Measurements from ENCODE around the gene GNA12. TPM values are rescaled to one million over a fixed set of nuclear protein-coding genes. Genes with fewer than 3 reads are reported as not detected.

GNA12 gene
- total RNA-seq, 1 donor: 27.1 TPM

DNA sequence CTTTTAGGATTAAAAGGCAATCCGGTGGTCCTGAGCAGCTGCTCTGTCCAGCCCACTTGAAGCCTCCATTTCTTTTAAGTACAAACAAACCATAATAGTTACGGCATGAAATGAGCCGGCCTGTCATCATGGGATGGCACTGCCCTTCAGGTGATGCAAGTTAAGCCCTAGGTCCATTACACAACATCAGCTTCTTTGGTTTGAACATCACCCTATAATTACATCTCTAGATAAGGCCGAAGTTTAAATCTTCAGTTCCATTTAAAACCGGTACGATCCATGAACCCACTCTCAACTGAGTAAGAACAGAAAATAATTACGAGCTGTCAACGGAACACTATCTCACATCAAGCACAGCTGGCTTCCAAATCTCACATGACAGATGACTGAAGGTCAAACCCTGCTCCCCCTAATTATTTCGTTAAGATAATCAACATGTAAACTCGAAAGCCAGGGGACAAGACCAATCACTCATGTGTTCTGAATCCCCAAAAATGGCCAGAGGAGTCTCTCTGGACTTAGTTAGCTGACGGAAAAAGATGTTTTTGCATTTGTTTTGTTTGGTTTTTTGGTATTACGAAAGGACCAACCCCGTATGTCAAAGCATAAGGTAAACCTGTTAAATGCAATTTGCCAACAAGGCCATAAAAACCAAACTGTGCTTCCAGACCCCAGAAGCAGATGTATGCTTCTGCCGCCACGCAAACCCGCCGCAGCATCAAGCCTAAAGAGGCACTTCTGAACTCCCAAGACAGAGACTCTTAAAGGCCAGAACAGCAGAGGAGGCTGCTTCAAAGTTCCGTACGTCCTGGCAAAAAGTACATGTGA lies 10.8 kb downstream of the GNA12 start:
- H3K27ac ChIP-seq (ENCODE audit: low read depth, low read length): no peak overlapping the region
- H3K27me3 ChIP-seq (ENCODE audit: insufficient read depth, low read length): no peaks in the 10 kb centered on the region
- no peak for DNase-seq (ENCODE audit: insufficient read length, low spot score, missing footprints)
- H3K36me3 ChIP-seq (ENCODE audit: insufficient read depth, low read length): peaks cover 24% of the 10 kb centered on the region
- no peak overlapping the region for H2AFZ ChIP-seq (ENCODE audit: low read length)
- no peak overlapping the region for H3K4me2 ChIP-seq (ENCODE audit: insufficient read depth, low read length)
- TF ChIP-seq, protein P1, sequence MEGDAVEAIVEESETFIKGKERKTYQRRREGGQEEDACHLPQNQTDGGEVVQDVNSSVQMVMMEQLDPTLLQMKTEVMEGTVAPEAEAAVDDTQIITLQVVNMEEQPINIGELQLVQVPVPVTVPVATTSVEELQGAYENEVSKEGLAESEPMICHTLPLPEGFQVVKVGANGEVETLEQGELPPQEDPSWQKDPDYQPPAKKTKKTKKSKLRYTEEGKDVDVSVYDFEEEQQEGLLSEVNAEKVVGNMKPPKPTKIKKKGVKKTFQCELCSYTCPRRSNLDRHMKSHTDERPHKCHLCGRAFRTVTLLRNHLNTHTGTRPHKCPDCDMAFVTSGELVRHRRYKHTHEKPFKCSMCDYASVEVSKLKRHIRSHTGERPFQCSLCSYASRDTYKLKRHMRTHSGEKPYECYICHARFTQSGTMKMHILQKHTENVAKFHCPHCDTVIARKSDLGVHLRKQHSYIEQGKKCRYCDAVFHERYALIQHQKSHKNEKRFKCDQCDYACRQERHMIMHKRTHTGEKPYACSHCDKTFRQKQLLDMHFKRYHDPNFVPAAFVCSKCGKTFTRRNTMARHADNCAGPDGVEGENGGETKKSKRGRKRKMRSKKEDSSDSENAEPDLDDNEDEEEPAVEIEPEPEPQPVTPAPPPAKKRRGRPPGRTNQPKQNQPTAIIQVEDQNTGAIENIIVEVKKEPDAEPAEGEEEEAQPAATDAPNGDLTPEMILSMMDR (IDR thresholded peaks at IDR 0.05; ENCODE audit: extremely low read depth, low read depth, low read length): no peak
- peaks cover 12% of the 10 kb centered on the region for H3K4me1 ChIP-seq (ENCODE audit: insufficient read depth, low read length)
- H3K9me3 ChIP-seq (ENCODE audit: low read depth, low read length): no peaks in the 10 kb centered on the region
- peaks cover 96% of the 10 kb centered on the region for H3K79me2 ChIP-seq (ENCODE audit: insufficient read depth, low read length)
- H4K20me1 ChIP-seq (ENCODE audit: insufficient read depth, low read length): peaks cover 42% of the 10 kb centered on the region
- no peak overlapping the region for H3K4me3 ChIP-seq (ENCODE audit: insufficient read depth, low read length)

DNA sequence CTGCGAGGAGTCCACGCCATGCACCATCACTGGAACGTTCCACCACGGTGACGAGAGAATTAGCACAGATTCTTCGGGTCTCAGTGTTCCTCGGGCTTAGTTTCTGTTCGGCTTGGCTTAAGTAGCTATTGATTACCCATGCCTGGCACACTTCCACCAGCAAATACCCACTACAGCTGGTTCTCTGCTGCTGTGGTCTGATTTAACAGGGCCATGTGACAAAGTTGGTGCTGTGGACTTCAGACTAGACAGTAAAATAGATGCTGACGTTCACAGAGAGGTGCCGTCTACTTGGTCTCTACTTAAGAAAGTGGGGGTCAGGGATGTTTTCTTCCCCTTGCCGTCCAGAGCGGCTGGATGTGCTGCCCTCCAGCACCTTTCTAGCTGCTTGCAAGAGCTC lies 11.6 kb downstream of the GNA12 start:
- TF ChIP-seq, protein P1 (IDR thresholded peaks at IDR 0.05; ENCODE audit: extremely low read depth, low read depth, low read length): no peak
- Histone ChIP-seq H3K36me3 (ENCODE audit: insufficient read depth, low read length) (peaks cover 24% of the 10 kb centered on the region), H3K4me2 (ENCODE audit: insufficient read depth, low read length) (no peak overlapping the region), H3K4me1 (ENCODE audit: insufficient read depth, low read length) (peaks cover 7% of the 10 kb centered on the region), H3K4me3 (ENCODE audit: insufficient read depth, low read length) (no peak overlapping the region), H3K9me3 (ENCODE audit: low read depth, low read length) (no peaks in the 10 kb centered on the region), H4K20me1 (ENCODE audit: insufficient read depth, low read length) (peaks cover 38% of the 10 kb centered on the region), H3K79me2 (ENCODE audit: insufficient read depth, low read length) (peaks cover 95% of the 10 kb centered on the region), H2AFZ (ENCODE audit: low read length) (no peak overlapping the region), H3K27me3 (ENCODE audit: insufficient read depth, low read length) (no peaks in the 10 kb centered on the region), H3K27ac (ENCODE audit: low read depth, low read length) (no peak overlapping the region)
- DNase-seq (ENCODE audit: insufficient read length, low spot score, missing footprints): no peak

DNA sequence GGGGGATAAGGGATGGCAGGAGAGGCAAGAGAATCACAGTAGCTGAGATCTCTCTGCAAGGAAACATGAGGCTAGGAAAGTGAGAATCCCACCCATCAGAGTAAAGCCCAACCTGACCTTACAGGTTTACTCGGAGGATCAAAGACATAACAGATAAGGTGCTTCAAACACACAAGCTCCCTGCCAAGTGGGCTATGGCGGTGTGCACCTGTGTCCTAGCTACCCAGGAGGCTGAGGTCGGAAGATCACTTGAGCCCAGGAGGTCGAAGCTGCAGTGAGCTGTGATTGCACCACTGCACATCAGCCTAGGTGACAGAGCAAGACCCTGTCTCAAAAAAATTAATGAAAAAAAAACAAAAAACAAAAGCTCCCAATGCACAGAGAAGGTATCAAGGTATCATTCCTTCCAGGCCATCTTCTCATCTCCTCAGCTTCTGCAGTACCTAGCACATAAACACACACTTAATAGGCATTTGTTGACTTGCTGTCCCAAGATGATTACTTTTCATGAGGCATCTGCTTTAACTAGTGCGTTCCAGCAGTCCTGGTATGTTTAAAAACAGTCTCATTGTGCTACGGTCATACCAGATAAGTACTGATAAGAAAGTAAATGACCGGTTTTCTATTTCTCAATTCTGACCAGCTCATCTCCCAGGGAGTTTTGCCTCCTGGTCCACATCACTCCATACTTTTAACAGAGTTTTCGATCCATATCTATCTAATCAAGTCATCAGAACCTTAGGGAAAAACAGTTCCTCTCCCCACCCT lies 13.3 kb downstream of the GNA12 start:
- Histone ChIP-seq H3K4me3 (ENCODE audit: insufficient read depth, low read length) (no peak overlapping the region), H3K4me2 (ENCODE audit: insufficient read depth, low read length) (no peak overlapping the region), H3K9me3 (ENCODE audit: low read depth, low read length) (no peaks in the 10 kb centered on the region), H3K4me1 (ENCODE audit: insufficient read depth, low read length) (peaks cover 16% of the 10 kb centered on the region), H3K36me3 (ENCODE audit: insufficient read depth, low read length) (peaks cover 26% of the 10 kb centered on the region), H3K79me2 (ENCODE audit: insufficient read depth, low read length) (peaks cover 94% of the 10 kb centered on the region), H3K27me3 (ENCODE audit: insufficient read depth, low read length) (no peaks in the 10 kb centered on the region), H2AFZ (ENCODE audit: low read length) (no peak overlapping the region), H4K20me1 (ENCODE audit: insufficient read depth, low read length) (peaks cover 32% of the 10 kb centered on the region), H3K27ac (ENCODE audit: low read depth, low read length) (no peak overlapping the region)
- DNase-seq (ENCODE audit: insufficient read length, low spot score, missing footprints): no peak
- TF ChIP-seq, protein P1 (IDR thresholded peaks at IDR 0.05; ENCODE audit: extremely low read depth, low read depth, low read length): no peak

DNA sequence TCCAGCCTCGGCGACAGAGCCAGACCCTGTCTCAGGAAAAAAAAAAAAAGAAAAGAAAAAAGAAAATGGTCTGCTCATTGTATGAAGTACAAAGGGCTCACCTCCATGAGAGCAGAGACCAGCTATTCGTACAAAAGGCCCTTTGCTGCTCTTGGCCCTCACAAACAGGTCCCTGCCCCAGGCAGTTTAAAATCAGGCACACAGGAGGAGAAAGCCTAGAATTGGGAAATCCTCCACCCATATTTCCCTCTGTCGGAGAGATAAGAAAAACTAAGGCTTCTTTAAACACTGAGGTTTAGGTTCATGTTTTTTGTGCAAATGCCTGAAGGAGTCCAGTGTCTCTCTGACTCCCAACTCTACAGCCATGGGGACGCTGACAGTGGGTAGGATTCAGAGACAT lies 15.1 kb downstream of the GNA12 start:
- peaks cover 20% of the 10 kb centered on the region for H4K20me1 ChIP-seq (ENCODE audit: insufficient read depth, low read length)
- no peak for DNase-seq (ENCODE audit: insufficient read length, low spot score, missing footprints)
- H3K4me3 ChIP-seq (ENCODE audit: insufficient read depth, low read length): no peak overlapping the region
- no peak overlapping the region for H2AFZ ChIP-seq (ENCODE audit: low read length)
- H3K27me3 ChIP-seq (ENCODE audit: insufficient read depth, low read length): no peaks in the 10 kb centered on the region
- H3K4me1 ChIP-seq (ENCODE audit: insufficient read depth, low read length): peaks cover 17% of the 10 kb centered on the region
- no peak overlapping the region for H3K27ac ChIP-seq (ENCODE audit: low read depth, low read length)
- no peak overlapping the region for H3K4me2 ChIP-seq (ENCODE audit: insufficient read depth, low read length)
- peaks cover 94% of the 10 kb centered on the region for H3K79me2 ChIP-seq (ENCODE audit: insufficient read depth, low read length)
- H3K9me3 ChIP-seq (ENCODE audit: low read depth, low read length): no peaks in the 10 kb centered on the region
- H3K36me3 ChIP-seq (ENCODE audit: insufficient read depth, low read length): peaks cover 12% of the 10 kb centered on the region
- TF ChIP-seq, protein P1 (IDR thresholded peaks at IDR 0.05; ENCODE audit: extremely low read depth, low read depth, low read length): no peak

All from osteoblast (primary cell).